ENCODE measurements around the gene ARL1.

DNA sequence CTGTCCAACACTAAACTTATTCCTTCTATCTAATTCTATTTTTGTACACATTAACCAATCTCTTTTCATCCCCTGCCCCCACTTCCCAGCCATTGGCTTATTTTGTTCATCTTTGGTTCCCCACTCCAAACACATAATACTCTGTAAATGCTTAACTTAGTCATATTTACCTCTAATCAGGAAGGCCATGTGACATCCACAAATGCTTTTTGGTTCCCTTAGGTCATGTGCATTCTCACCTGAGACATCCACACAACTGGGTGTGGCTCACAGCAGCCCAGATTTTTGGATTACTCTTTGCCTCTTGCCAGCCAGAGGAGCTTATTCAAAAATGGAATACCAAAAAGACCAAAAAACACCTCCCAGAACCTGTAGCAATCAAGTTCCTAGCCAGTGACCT lies 28.4 kb downstream of the ARL1 start:
- TF ChIP-seq, protein P1, sequence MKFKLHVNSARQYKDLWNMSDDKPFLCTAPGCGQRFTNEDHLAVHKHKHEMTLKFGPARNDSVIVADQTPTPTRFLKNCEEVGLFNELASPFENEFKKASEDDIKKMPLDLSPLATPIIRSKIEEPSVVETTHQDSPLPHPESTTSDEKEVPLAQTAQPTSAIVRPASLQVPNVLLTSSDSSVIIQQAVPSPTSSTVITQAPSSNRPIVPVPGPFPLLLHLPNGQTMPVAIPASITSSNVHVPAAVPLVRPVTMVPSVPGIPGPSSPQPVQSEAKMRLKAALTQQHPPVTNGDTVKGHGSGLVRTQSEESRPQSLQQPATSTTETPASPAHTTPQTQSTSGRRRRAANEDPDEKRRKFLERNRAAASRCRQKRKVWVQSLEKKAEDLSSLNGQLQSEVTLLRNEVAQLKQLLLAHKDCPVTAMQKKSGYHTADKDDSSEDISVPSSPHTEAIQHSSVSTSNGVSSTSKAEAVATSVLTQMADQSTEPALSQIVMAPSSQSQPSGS (IDR thresholded peaks at IDR 0.05; ENCODE audit: low read length) = no peak
- TF ChIP-seq, protein P2, sequence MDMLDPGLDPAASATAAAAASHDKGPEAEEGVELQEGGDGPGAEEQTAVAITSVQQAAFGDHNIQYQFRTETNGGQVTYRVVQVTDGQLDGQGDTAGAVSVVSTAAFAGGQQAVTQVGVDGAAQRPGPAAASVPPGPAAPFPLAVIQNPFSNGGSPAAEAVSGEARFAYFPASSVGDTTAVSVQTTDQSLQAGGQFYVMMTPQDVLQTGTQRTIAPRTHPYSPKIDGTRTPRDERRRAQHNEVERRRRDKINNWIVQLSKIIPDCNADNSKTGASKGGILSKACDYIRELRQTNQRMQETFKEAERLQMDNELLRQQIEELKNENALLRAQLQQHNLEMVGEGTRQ (IDR thresholded peaks at IDR 0.05; ENCODE audit: low read length) = no peak
- TF ChIP-seq POLR2A (IDR thresholded peaks at IDR 0.05; ENCODE audit: control extremely low read depth in 1 of 2, low read depth in 2 of 2, low read length in 2 of 2) = no peak
- no peak for TF ChIP-seq SIN3A (conservative IDR thresholded peaks at IDR 0.05 in 1 of 2, IDR thresholded peaks at IDR 0.05 in 1 of 2; ENCODE audit: low read depth in 1 of 2, low read length in 2 of 2)
- no peak for TF ChIP-seq ZNF274 (IDR thresholded peaks at IDR 0.05; ENCODE audit: borderline replicate concordance, extremely low read depth, low read length)
- TF ChIP-seq, protein P3, sequence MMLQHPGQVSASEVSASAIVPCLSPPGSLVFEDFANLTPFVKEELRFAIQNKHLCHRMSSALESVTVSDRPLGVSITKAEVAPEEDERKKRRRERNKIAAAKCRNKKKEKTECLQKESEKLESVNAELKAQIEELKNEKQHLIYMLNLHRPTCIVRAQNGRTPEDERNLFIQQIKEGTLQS (IDR thresholded peaks at IDR 0.05; ENCODE audit: insufficient read depth, low read depth, low read length) = no peak
- no peak for TF ChIP-seq JUND (IDR thresholded peaks at IDR 0.05; ENCODE audit: low read length)
- no peak for TF ChIP-seq GABPA (IDR thresholded peaks at IDR 0.05; ENCODE audit: borderline replicate concordance, insufficient read depth, low read length)
